OCI-LY7 (cell line): ENCODE results near the gene HAUS2. TPM values are rescaled to one million over a fixed set of nuclear protein-coding genes. Genes with fewer than 3 reads are reported as not detected.
"Not testable (repeated sequence)": the region's sequence is repeated elsewhere in the genome, so short reads cannot be mapped to it uniquely, and the experiment has no call there.

Source experiments
- BruUV-seq: library from RNA; stranded (reverse); fragments of 400-500 nt; replicated peaks from 2 replicates; lab custom pipeline; 2021; lab: Mats Ljungman, UMichigan
- CTCF ChIA-PET: fragments of 300-600 bp; sonication (Branson Sonifier 250); formaldehyde crosslinking; loops from one replicate; lab custom pipeline; 2022; ENCODE audit warnings: antibody characterized with exemption; ENCODE audit not compliant: unreplicated experiment; lab: Charles Lee
- POLR2A ChIA-PET: fragments of 300-600 bp; sonication (Branson Sonifier 250); formaldehyde crosslinking; loops from one replicate; lab custom pipeline; 2022; ENCODE audit warnings: antibody characterized with exemption; lab: Charles Lee
- DNase-seq: peaks from one replicate; pipeline ENCODE4 v3.0.0-alpha.2; 2015; ENCODE audit warnings: low spot score
- H2AFZ ChIP-seq: fragments of 200-600 bp; sonication (generic), shearing (Covaris generic); 2 replicates; pipeline ENCODE4 v1.6.1; 2014; ENCODE audit warnings: mild to moderate bottlenecking, antibody characterized with exemption, low read length, moderate library complexity
- H3K27ac ChIP-seq: fragments of 200-600 bp; sonication (generic); 2 replicates; pipeline ENCODE4 v1.5.1; 2014; ENCODE audit warnings: mixed run types, low read depth, mild to moderate bottlenecking, moderate library complexity, low read length, inconsistent platforms; ENCODE audit not compliant: poor library complexity, severe bottlenecking
- H3K36me3 ChIP-seq: fragments of 200-600 bp; sonication (generic); 2 replicates; pipeline ENCODE4 v1.6.1; 2014; ENCODE audit warnings: mild to moderate bottlenecking, antibody characterized with exemption, low read length, moderate library complexity, mixed read lengths; ENCODE audit not compliant: insufficient read depth
- H3K4me1 ChIP-seq: fragments of 200-600 bp; sonication (generic); 2 replicates; pipeline ENCODE4 v1.5.1; 2014; ENCODE audit warnings: mild to moderate bottlenecking, low read length; ENCODE audit not compliant: insufficient read depth, poor library complexity, severe bottlenecking
- H3K4me2 ChIP-seq: fragments of 200-600 bp; sonication (generic); 2 replicates; pipeline ENCODE4 v1.6.1; 2014; ENCODE audit warnings: mild to moderate bottlenecking, low read length
- H3K4me3 ChIP-seq: fragments of 200-600 bp; sonication (generic); 2 replicates; pipeline ENCODE4 v1.5.1; 2014; ENCODE audit warnings: mild to moderate bottlenecking, low read depth, low read length; ENCODE audit not compliant: poor library complexity, severe bottlenecking
- H3K79me2 ChIP-seq: fragments of 200-600 bp; sonication (generic); 2 replicates; pipeline ENCODE4 v1.6.1; 2016; ENCODE audit warnings: low read depth, mild to moderate bottlenecking, low read length, moderate library complexity, mixed read lengths; ENCODE audit not compliant: insufficient read depth
- H3K9me2 ChIP-seq: fragments of 200-600 bp; sonication (generic); 2 replicates; pipeline ENCODE4 v1.6.1; 2016; ENCODE audit warnings: mild to moderate bottlenecking, low read length, mixed read lengths; ENCODE audit not compliant: insufficient read depth
- H3K9me3 ChIP-seq: fragments of 200-600 bp; sonication (generic); 2 replicates; pipeline ENCODE4 v1.6.1; 2014; ENCODE audit warnings: mild to moderate bottlenecking, mixed run types, low read length, mixed read lengths
- H4K20me1 ChIP-seq: fragments of 200-600 bp; sonication (generic); 2 replicates; pipeline ENCODE4 v1.6.1; 2014; ENCODE audit warnings: mild to moderate bottlenecking, antibody characterized with exemption, low read length, moderate library complexity, mixed read lengths; ENCODE audit not compliant: insufficient read depth
- CTCF ChIP-seq: fragments of 200-600 bp; sonication (generic); conservative IDR thresholded peaks from 2 replicates; pipeline ENCODE4 v1.5.1; 2014; ENCODE audit warnings: mild to moderate bottlenecking, antibody characterized with exemption, low read length, moderate library complexity, mixed read lengths
- EZH2phosphoT487 ChIP-seq: fragments of 200-600 bp; sonication (generic); IDR thresholded peaks from 2 replicates; pipeline ENCODE4 v1.6.1; 2018; ENCODE audit warnings: low read depth, borderline replicate concordance, mild to moderate bottlenecking, mixed run types, antibody characterized with exemption, low read length, moderate library complexity, mixed read lengths
- intact Hi-C: fragments of 100-400 bp; cut with micrococcal nuclease; formaldehyde crosslinking; loops from one replicate; pipeline ENCODE4 v1.10.0; 2022; ENCODE audit not compliant: unreplicated experiment
- total RNA-seq, 2 experiments: library from RNA; depleted of rRNA in 1 of 2; stranded (reverse); fragments of >200 nt in 1 of 2; shearing (Covaris generic) in 1 of 2; gene quantifications; 2 replicates each; pipeline ENCODE4 v1.2.3, GENCODE V29; 2014 to 2022

The HAUS2 gene
- total RNA-seq, 2 experiments from 2014 or later: 43.7 to 50.4 TPM

DNA sequence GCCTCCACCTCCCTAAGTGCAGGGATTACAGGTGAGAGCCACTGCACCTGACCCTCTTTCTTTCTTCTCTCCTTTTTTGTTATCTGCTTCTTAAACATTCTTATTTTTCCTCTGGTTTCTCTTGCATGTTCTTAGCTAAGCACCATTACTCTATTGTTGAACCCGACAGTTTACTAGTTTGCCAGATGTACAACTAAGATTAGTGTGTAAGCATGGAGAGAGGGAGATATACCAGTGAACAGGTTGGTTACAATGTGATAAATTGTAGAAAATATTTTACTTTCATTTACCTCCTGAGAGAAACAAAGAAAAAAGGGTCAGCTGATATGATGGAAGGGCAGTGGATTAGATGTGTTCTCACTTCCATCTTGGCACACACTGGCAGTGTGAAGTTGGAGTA is 4.9 kb downstream of the HAUS2 start:
- H4K20me1 ChIP-seq: no peaks in the 10 kb centered on the region
- peaks cover 23% of the 10 kb centered on the region for H3K4me1 ChIP-seq
- POLR2A ChIA-PET: interaction anchor here (0.6 kb wide), 1 partner anchor 9 kb away, joined by 4 read pairs; no protein-coding TSS in a partner anchor
- TF ChIP-seq EZH2phosphoT487 (no peak), CTCF (no peak)
- no peak for DNase-seq
- BruUV-seq: no TSS peak
- no peak overlapping the region for H2AFZ ChIP-seq
- peak overlapping the region; percentile 12; the same call in 1 of the 2 replicates for H3K4me2 ChIP-seq
- CTCF ChIA-PET: no interaction called here
- H3K4me3 ChIP-seq: no peak overlapping the region
- H3K27ac ChIP-seq: no peak overlapping the region
- peaks cover 86% of the 10 kb centered on the region for H3K79me2 ChIP-seq
- H3K36me3 ChIP-seq: peaks cover 65% of the 10 kb centered on the region
- H3K9me3 ChIP-seq: no peaks in the 10 kb centered on the region
- no peaks in the 10 kb centered on the region for H3K9me2 ChIP-seq
- intact Hi-C loops: loop anchor here (10.0 kb wide), 1 partner anchor 279 kb away; the partner anchor contains the start of genes GANC and TMEM87A

DNA sequence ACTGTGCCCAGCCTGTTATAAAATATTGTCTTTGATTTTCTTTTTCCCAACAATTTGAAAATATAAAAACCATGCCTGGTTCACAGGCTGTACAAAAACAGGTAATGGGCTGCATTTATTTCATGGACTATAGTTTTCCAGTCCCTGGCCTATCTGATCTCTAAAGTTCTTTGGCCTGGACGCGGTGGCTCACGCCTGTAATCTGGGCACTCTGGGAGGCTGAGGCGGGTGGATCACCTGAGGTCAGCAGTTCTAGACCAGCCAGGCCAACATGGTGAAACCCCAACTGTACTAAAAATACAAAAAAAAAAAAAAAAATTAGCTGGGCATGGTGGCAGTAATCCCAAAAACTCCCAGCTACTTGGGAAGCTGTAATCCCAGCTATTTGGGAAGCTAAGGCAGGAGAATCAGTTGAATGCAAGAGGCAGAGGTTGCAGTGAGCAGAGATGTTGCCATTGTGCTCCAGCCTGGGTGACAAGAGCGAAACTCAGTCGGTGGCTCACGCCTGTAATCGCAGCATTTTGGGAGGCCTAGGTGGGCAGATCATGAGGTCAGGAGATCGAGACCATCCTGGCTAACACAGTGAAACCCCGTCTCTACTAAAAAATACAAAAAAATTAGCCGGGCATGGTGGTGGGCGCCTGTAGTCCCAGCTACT is 8.0 kb downstream of the HAUS2 start:
- H4K20me1 ChIP-seq, BruUV-seq, H3K4me3 ChIP-seq, H3K4me2 ChIP-seq, POLR2A ChIA-PET, CTCF ChIA-PET, H3K9me2 ChIP-seq, H3K27ac ChIP-seq, H3K9me3 ChIP-seq, DNase-seq, H3K4me1 ChIP-seq, H2AFZ ChIP-seq: not testable (repeated sequence)
- peaks cover 89% of the 10 kb centered on the region for H3K36me3 ChIP-seq
- peaks cover 63% of the 10 kb centered on the region for H3K79me2 ChIP-seq
- intact Hi-C loops: loop anchor here (10.0 kb wide), 1 partner anchor 282 kb away; the partner anchor contains the start of genes GANC and TMEM87A

- CTCF ChIA-PET: no interaction called here
- POLR2A ChIA-PET: interaction anchor here (0.6 kb wide), 1 partner anchor 895 kb away, joined by 3 read pairs; no protein-coding TSS in a partner anchor
Measured at GRCh38 chr15:42558739-42559138, 10.1 kb downstream of the HAUS2 start.

More at GRCh38 chr15:42558739-42559138, 10.1 kb downstream of the HAUS2 start:
- H4K20me1 ChIP-seq: no peaks in the 10 kb centered on the region
- no peaks in the 10 kb centered on the region for H3K4me1 ChIP-seq
- BruUV-seq: no TSS peak
- H2AFZ ChIP-seq: no peak overlapping the region
- no peak overlapping the region for H3K4me3 ChIP-seq
- no peak overlapping the region for H3K27ac ChIP-seq
- DNase-seq: no peak
- TF ChIP-seq CTCF (no peak), EZH2phosphoT487 (no peak)
- no peak overlapping the region for H3K4me2 ChIP-seq
- H3K36me3 ChIP-seq: peaks cover 89% of the 10 kb centered on the region
- no peaks in the 10 kb centered on the region for H3K9me3 ChIP-seq
- peaks cover 42% of the 10 kb centered on the region for H3K79me2 ChIP-seq
- intact Hi-C loops: loop anchor here (10.0 kb wide), 1 partner anchor 284 kb away; the partner anchor contains the start of genes GANC and TMEM87A
- H3K9me2 ChIP-seq: no peaks in the 10 kb centered on the region
